Gastrocnemius medialis (tissue), 4 donors: ENCODE data around the gene PLCB1.

Experiments
- POLR2A ChIP-seq, 2 donors: fragments of 450-650 bp; IDR thresholded peaks; one replicate each; pipeline ENCODE4 v1.6.1; 2017; ENCODE audit warnings: antibody characterized with exemption in 2 of 2, mild to moderate bottlenecking in 2 of 2, moderate library complexity in 2 of 2
- TF ChIP-seq, protein P1 (sequence below), 5 experiments: fragments of 450-650 bp in 3 of 5; fragments of 200-600 bp in 2 of 5; sonication (generic) in 2 of 5; IDR thresholded peaks in 4 of 5; conservative IDR thresholded peaks in 1 of 5; 1 replicate in 4 of 5; 2 replicates in 1 of 5; pipeline ENCODE4 v1.5.1; 2016 to 2019; ENCODE audit warnings: antibody characterized with exemption in 5 of 5, mild to moderate bottlenecking in 3 of 5, moderate library complexity in 3 of 5

DNA sequence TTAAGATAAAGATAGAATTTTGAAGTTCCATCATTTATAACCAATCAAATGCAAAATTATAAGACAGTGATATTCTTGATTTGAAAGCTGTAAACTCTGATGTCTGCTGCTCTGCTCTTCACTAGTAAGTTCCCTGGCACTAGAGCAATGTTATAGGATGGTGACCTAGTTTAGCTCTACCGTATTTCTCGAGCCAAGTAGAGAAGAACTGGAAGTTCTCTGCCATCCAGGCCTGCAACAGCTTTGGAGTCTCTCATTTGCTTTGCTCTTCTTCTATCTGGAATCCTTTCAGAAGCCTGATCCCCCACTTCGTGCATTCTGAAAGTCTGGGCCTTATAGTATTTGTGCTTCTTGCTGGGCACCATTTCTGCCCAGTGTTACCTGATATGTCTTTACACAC is 100.3 kb downstream of the PLCB1 start:
- no peak for TF ChIP-seq POLR2A (IDR thresholded peaks at IDR 0.05)
- TF ChIP-seq, protein P1, sequence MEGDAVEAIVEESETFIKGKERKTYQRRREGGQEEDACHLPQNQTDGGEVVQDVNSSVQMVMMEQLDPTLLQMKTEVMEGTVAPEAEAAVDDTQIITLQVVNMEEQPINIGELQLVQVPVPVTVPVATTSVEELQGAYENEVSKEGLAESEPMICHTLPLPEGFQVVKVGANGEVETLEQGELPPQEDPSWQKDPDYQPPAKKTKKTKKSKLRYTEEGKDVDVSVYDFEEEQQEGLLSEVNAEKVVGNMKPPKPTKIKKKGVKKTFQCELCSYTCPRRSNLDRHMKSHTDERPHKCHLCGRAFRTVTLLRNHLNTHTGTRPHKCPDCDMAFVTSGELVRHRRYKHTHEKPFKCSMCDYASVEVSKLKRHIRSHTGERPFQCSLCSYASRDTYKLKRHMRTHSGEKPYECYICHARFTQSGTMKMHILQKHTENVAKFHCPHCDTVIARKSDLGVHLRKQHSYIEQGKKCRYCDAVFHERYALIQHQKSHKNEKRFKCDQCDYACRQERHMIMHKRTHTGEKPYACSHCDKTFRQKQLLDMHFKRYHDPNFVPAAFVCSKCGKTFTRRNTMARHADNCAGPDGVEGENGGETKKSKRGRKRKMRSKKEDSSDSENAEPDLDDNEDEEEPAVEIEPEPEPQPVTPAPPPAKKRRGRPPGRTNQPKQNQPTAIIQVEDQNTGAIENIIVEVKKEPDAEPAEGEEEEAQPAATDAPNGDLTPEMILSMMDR (IDR thresholded peaks at IDR 0.05 in 4 of 5, conservative IDR thresholded peaks at IDR 0.05 in 1 of 5): no peak
